Measurements from ENCODE around the gene RAD51. TPM values are rescaled to one million over a fixed set of nuclear protein-coding genes. Genes with fewer than 3 reads are reported as not detected.

The RAD51 gene
- total and polyA plus RNA-seq, 9 of the 15 experiments (the other 6 are each of a cell fraction or from before 2014, with no cell fraction given): 16.0 to 63.8 (median 34.6) TPM

DNA sequence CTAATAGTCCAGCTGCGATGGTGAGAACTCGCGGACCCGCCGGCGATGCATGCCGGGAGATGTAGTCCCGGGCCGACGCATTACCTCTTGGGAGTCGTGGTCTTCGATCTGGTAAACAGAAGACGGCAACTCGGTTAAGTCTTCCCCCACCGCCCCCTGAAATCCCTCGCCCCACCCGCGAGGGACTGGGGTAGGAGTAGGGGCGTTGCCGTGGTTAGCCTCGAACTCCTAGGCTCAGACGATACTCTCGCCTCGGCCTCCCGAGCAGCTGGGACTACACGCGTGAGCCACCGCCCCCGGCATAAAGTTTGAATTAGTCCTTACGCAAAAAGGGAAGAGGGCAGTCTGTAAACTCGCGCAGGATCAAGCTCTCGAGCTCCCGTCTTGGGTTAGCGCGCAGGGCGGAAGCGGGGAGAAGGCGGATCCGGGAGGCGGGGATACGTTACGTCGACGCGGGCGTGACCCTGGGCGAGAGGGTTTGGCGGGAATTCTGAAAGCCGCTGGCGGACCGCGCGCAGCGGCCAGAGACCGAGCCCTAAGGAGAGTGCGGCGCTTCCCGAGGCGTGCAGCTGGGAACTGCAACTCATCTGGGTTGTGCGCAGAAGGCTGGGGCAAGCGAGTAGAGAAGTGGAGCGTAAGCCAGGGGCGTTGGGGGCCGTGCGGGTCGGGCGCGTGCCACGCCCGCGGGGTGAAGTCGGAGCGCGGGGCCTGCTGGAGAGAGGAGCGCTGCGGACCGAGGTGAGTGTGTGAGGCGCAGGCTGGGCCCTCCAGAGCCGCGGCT lies at the start of gene RAD51 (continued):
- 0 out of 2 replicates have a peak, but pooled peaks have one; percentile 18 for TF ChIP-seq FOXM1 (IDR thresholded peaks at IDR 0.05; ENCODE audit: low read depth)
- no peak; the same call in 1 of the 2 replicates for TF ChIP-seq FOXM1 (CRISPR knock-in tag; IDR thresholded peaks at IDR 0.05; ENCODE audit: low read depth)
- TF ChIP-seq, protein P1, sequence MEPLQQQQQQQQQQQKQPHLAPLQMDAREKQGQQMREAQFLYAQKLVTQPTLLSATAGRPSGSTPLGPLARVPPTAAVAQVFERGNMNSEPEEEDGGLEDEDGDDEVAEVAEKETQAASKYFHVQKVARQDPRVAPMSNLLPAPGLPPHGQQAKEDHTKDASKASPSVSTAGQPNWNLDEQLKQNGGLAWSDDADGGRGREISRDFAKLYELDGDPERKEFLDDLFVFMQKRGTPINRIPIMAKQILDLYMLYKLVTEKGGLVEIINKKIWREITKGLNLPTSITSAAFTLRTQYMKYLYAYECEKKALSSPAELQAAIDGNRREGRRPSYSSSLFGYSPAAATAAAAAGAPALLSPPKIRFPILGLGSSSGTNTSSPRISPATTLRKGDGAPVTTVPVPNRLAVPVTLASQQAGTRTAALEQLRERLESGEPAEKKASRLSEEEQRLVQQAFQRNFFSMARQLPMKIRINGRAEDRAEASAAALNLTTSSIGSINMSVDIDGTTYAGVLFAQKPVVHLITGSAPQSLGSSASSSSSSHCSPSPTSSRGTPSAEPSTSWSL (CRISPR knock-in tag; IDR thresholded peaks at IDR 0.05; ENCODE audit: borderline replicate concordance): peak; percentile 26; the same call in 1 of the 2 replicates
- TF ChIP-seq, protein P2, sequence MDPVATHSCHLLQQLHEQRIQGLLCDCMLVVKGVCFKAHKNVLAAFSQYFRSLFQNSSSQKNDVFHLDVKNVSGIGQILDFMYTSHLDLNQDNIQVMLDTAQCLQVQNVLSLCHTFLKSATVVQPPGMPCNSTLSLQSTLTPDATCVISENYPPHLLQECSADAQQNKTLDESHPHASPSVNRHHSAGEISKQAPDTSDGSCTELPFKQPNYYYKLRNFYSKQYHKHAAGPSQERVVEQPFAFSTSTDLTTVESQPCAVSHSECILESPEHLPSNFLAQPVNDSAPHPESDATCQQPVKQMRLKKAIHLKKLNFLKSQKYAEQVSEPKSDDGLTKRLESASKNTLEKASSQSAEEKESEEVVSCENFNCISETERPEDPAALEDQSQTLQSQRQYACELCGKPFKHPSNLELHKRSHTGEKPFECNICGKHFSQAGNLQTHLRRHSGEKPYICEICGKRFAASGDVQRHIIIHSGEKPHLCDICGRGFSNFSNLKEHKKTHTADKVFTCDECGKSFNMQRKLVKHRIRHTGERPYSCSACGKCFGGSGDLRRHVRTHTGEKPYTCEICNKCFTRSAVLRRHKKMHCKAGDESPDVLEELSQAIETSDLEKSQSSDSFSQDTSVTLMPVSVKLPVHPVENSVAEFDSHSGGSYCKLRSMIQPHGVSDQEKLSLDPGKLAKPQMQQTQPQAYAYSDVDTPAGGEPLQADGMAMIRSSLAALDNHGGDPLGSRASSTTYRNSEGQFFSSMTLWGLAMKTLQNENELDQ (CRISPR knock-in tag; IDR thresholded peaks at IDR 0.05; ENCODE audit: borderline replicate concordance): 0 out of 2 replicates have a peak, but pooled peaks have one; percentile 10
- peak; percentile 78 for TF ChIP-seq POLR2H (tag; IDR thresholded peaks at IDR 0.05; ENCODE audit: low read depth)
- no peak for TF ChIP-seq MIER1 (IDR thresholded peaks at IDR 0.05; ENCODE audit: low read depth)
- TF ChIP-seq ZNF224 (CRISPR knock-in tag; IDR thresholded peaks at IDR 0.05): no peak
- TF ChIP-seq, protein P3, sequence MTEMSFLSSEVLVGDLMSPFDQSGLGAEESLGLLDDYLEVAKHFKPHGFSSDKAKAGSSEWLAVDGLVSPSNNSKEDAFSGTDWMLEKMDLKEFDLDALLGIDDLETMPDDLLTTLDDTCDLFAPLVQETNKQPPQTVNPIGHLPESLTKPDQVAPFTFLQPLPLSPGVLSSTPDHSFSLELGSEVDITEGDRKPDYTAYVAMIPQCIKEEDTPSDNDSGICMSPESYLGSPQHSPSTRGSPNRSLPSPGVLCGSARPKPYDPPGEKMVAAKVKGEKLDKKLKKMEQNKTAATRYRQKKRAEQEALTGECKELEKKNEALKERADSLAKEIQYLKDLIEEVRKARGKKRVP (CRISPR knock-in tag; IDR thresholded peaks at IDR 0.05): no peak
- peak; percentile 45 for TF ChIP-seq SMAD1 (IDR thresholded peaks at IDR 0.05; ENCODE audit: low read depth, low read length, partially characterized antibody)
- TF ChIP-seq TEAD1 (CRISPR knock-in tag; IDR thresholded peaks at IDR 0.05): peak in 1 of 2 experiments; percentile 13; a peak in 1 of 4 replicates
- TF ChIP-seq RBFOX2 (IDR thresholded peaks at IDR 0.05; ENCODE audit: low read depth, low read length): peak; percentile 98
- TF ChIP-seq KLF13 (tag; IDR thresholded peaks at IDR 0.05; ENCODE audit: borderline replicate concordance, low read depth): no peak
- TF ChIP-seq FOSL1 (tag; conservative IDR thresholded peaks at IDR 0.05): no peak
- no peak for TF ChIP-seq GTF2A2 (tag; IDR thresholded peaks at IDR 0.05)
- TF ChIP-seq, protein P4, sequence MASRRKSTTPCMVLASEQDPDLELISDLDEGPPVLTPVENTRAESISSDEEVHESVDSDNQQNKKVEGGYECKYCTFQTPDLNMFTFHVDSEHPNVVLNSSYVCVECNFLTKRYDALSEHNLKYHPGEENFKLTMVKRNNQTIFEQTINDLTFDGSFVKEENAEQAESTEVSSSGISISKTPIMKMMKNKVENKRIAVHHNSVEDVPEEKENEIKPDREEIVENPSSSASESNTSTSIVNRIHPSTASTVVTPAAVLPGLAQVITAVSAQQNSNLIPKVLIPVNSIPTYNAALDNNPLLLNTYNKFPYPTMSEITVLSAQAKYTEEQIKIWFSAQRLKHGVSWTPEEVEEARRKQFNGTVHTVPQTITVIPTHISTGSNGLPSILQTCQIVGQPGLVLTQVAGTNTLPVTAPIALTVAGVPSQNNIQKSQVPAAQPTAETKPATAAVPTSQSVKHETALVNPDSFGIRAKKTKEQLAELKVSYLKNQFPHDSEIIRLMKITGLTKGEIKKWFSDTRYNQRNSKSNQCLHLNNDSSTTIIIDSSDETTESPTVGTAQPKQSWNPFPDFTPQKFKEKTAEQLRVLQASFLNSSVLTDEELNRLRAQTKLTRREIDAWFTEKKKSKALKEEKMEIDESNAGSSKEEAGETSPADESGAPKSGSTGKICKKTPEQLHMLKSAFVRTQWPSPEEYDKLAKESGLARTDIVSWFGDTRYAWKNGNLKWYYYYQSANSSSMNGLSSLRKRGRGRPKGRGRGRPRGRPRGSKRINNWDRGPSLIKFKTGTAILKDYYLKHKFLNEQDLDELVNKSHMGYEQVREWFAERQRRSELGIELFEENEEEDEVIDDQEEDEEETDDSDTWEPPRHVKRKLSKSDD (conservative IDR thresholded peaks at IDR 0.05; ENCODE audit: low read length): no peak
- no peak; the same call in 1 of the 2 replicates for TF ChIP-seq ATF1 (CRISPR knock-in tag; IDR thresholded peaks at IDR 0.05)
- peak; percentile 92 for TF ChIP-seq ATF1 (tag; IDR thresholded peaks at IDR 0.05)
- no peak for TF ChIP-seq FOXK1 (CRISPR knock-in tag; IDR thresholded peaks at IDR 0.05; ENCODE audit: borderline replicate concordance)
- TF ChIP-seq POLR2A (conservative IDR thresholded peaks at IDR 0.05): peak; percentile 95
- no peak for TF ChIP-seq NR2F6 (CRISPR knock-in tag; IDR thresholded peaks at IDR 0.05)
- no peak for TF ChIP-seq SP2 (IDR thresholded peaks at IDR 0.05; ENCODE audit: extremely low read depth, low read depth, low read length, poor library complexity, severe bottlenecking)
